Heart right ventricle (tissue), 16 donors: ENCODE results near the gene LRRC8E. TPM values are rescaled to one million over a fixed set of nuclear protein-coding genes. Genes with fewer than 3 reads are reported as not detected.
A peak's percentile ranks its signal among the peaks of the same experiment; 100 is the strongest.

Experiments
- ATAC-seq, 8 donors: fragments of 200-7000 bp; cut with Tn5 transposase; one replicate each; pipeline ENCODE4 v1.9.1; 2020; ENCODE audit warnings: mild to moderate bottlenecking in 8 of 8, moderate library complexity in 8 of 8, moderate number of reproducible peaks in 1 of 8
- DNase-seq, 2 donors: peaks; one replicate each; pipeline ENCODE4 v3.0.0-alpha.2; 2020
- H3K27ac ChIP-seq, 10 donors: fragments of 200-600 bp; sonication (generic) in 2 of 10; one replicate each; pipeline versions ENCODE4 v1.5.0 to v1.8.0; 2020 to 2022; ENCODE audit warnings: mild to moderate bottlenecking in 3 of 10
- H3K27me3 ChIP-seq, 7 donors: fragments of 200-600 bp; one replicate each; pipeline ENCODE4 v1.8.0; 2021 to 2022; ENCODE audit warnings: mild to moderate bottlenecking in 2 of 7
- H3K36me3 ChIP-seq, 9 donors: fragments of 200-600 bp; sonication (generic) in 1 of 9; one replicate each; pipeline versions ENCODE4 v1.5.0 to v1.8.0; 2020 to 2022; ENCODE audit warnings: mild to moderate bottlenecking in 2 of 9
- H3K4me1 ChIP-seq, 9 donors: fragments of 200-600 bp; sonication (generic) in 1 of 9; one replicate each; pipeline versions ENCODE4 v1.5.0 to v1.8.0; 2020 to 2022; ENCODE audit warnings: mild to moderate bottlenecking in 4 of 9
- H3K4me3 ChIP-seq, 10 donors: fragments of 200-600 bp; sonication (generic) in 2 of 10; one replicate each; pipeline versions ENCODE4 v1.5.0 to v1.8.0; 2020 to 2022; ENCODE audit warnings: mild to moderate bottlenecking in 7 of 10, moderate library complexity in 2 of 10
- H3K9me3 ChIP-seq, 11 donors: fragments of 200-600 bp in 10 of 11; sonication (generic) in 2 of 11; one replicate each; pipeline versions ENCODE4 v1.5.0 to v1.8.0; 2013 to 2022; ENCODE audit warnings: mild to moderate bottlenecking in 2 of 11, control low read depth in 1 of 11, moderate library complexity in 1 of 11
- CTCF ChIP-seq, 9 donors: fragments of 200-600 bp; sonication (generic) in 2 of 9; IDR thresholded peaks; one replicate each; pipeline versions ENCODE4 v1.5.0 to v1.8.0; 2021 to 2022; ENCODE audit warnings: antibody characterized with exemption in 9 of 9, mild to moderate bottlenecking in 5 of 9, moderate library complexity in 1 of 9
- WGBS, 2 donors: extraction: QIAGEN DNeasy Blood & Tissue Kit; methylation state at CpG; one replicate each; pipeline ENCODE4 v1.1.7; 2013; ENCODE audit warnings: inconsistent platforms in 1 of 2; 5-methylcytosine and 5-hydroxymethylcytosine counted together
- intact Hi-C, 10 donors: fragments of 100-400 bp; cut with DNase I; formaldehyde crosslinking; loops; one replicate each; pipeline versions ENCODE4 v1.11.1 to v1.14.2; 2022
- polyA plus RNA-seq, 2 donors: library from polyadenylated mRNA; stranded (reverse); fragments of 200-250 nt; gene quantifications; one replicate each; pipeline ENCODE4 v1.2.3, GENCODE V29; 2013
- total RNA-seq, 10 donors: library from RNA; stranded (reverse); fragmentation: NEBNext Ultra II Directional in 3 of 10; extraction: Animal tissue kit (Norgen Biotek cat#: 25700) in 3 of 10; gene quantifications; one replicate each; pipeline versions ENCODE4 v1.2.1 to v1.2.4, GENCODE V29; 2021 to 2023
- donor health status: Arrhythmogenic right ventricular cardiomyopathy.
- donor health status: ischemic (EF 13 %, LVEDD 7.1; RV severe dilation, severe dysfunction).
- donor health status: healthy with polysubstance abuse.
- donor health status: DM: no; HTN: yes; CAD: no.
- donor health status: DM: no; HTN: no; CAD: no.
- donor health status: ischemic (EF 25% LVEDD 6.9; RV normal size, moderate dysfunction).
- donor health status: ischemic (EF 25% LVEDD 5.7; RV mildly dilated, moderate dysfunction).
- donor health status: healthy.
- donor health status: DM: yes; HTN: yes; CAD: no.
- donor health status: Ischemic cardiomyopathy.
- donor health status: ischemic (EF 35%, LVEDD 5.7; RV mildly dilated, moderate dysfunction).
- donor health status: nonischemic (EF 11% LVEDD 7.7; RV severe dilation, severe dysfunction).
- donor health status: DM: yes; HTN: yes; CAD: no.
- donor health status: PGD.
- donor health status: ischemic (EF 29% LVEDD 5.4; RV normal size, mild dysfunction).
- donor health status: nonischemic (EF 23%, LVEDD 6.1; RV moderate dilation, normal function).

The LRRC8E gene
- total and polyA plus RNA-seq, 12 donors: 0.33 to 3.3 (median 0.99) TPM

GRCh38 chr19:7869910-7870511 lies 18.3 kb upstream of the LRRC8E start:
- peaks cover 6 to 67% (median 55%) of the 10 kb centered on the region in 7 donors for H3K27me3 ChIP-seq
- ATAC-seq: peak in 2 of 8 donors; percentile 4 to 25
- TF ChIP-seq CTCF (IDR thresholded peaks at IDR 0.05): no peak
- H3K36me3 ChIP-seq: no peaks in the 10 kb centered on the region
- intact Hi-C loops: no loop called here
- DNase-seq: peak in 1 of 2 donors; percentile 29
- peak overlapping the region in 9 of 10 donors; percentile 27 to 56 (median 46) for H3K4me3 ChIP-seq
- H3K4me1 ChIP-seq: peaks cover 8 to 57% (median 38%) of the 10 kb centered on the region in 9 donors
- 16 to 24% methylated on average over 30 of the region's 30 CpGs for WGBS, 2 donors
- peak overlapping the region in 2 of 10 donors; percentile 19 to 50 for H3K27ac ChIP-seq
- no peaks in the 10 kb centered on the region for H3K9me3 ChIP-seq

- peaks cover 8 to 57% (median 38%) of the 10 kb centered on the region in 9 donors for H3K4me1 ChIP-seq
- ATAC-seq (peak in 3 of 8 donors; percentile 6 to 18 (median 9)), DNase-seq (peak in 1 of 2 donors; percentile 33)
- intact Hi-C loops: no loop called here
- H3K36me3 ChIP-seq: no peaks in the 10 kb centered on the region
- no peaks in the 10 kb centered on the region for H3K9me3 ChIP-seq
- H3K27ac ChIP-seq: no peak overlapping the region
- H3K27me3 ChIP-seq: peaks cover 6 to 67% (median 57%) of the 10 kb centered on the region in 7 donors
- H3K4me3 ChIP-seq: no peak overlapping the region
- WGBS, 2 donors: 67 to 68% methylated on average over 11 of the region's 11 CpGs
- no peak for TF ChIP-seq CTCF (IDR thresholded peaks at IDR 0.05)
These were observed 17.5 kb upstream of the LRRC8E start for GRCh38 chr19:7870571-7871436.

- Histone ChIP-seq H3K27ac (no peak overlapping the region), H3K4me1 (peaks cover 8 to 57% (median 38%) of the 10 kb centered on the region in 9 donors), H3K4me3 (peak overlapping the region in 6 of 10 donors; percentile 22 to 41 (median 38)), H3K9me3 (no peaks in the 10 kb centered on the region), H3K36me3 (no peaks in the 10 kb centered on the region), H3K27me3 (peaks cover 6 to 68% (median 55%) of the 10 kb centered on the region in 7 donors)
- WGBS, 2 donors: 6 to 8% methylated on average over 33 of the region's 33 CpGs
- peak; percentile 82 to 88 for DNase-seq
- no peak for TF ChIP-seq CTCF (IDR thresholded peaks at IDR 0.05)
- ATAC-seq: peak; percentile 51 to 81 (median 68)
- intact Hi-C loops: no loop called here
These were observed 16.6 kb upstream of the LRRC8E start for GRCh38 chr19:7871437-7872305.
